ENCODE results near the gene DCLRE1A.

- TF ChIP-seq CTCF (conservative IDR thresholded peaks at IDR 0.05; ENCODE audit: low read length), result no peak
- no peak for TF ChIP-seq EZH2phosphoT487 (IDR thresholded peaks at IDR 0.05; ENCODE audit: borderline replicate concordance, low read depth, low read length)
Observed at GRCh38 chr10:113858541-113858940, 4.7 kb upstream of the DCLRE1A start.

Data from OCI-LY7 (cell line).